H1 (cell line): ENCODE results near the gene PCNP. TPM values are rescaled to one million over a fixed set of nuclear protein-coding genes. Genes with fewer than 3 reads are reported as not detected.
A peak's percentile ranks its signal among the peaks of the same experiment; 100 is the strongest.

Experiments
- ASH2L ChIP-seq: fragments of 200-600, 300-600 bp; sonication (generic); IDR thresholded peaks from one replicate; pipeline ENCODE4 v1.7.1; 2017; ENCODE audit warnings: low read length
- ATF2 ChIP-seq: IDR thresholded peaks from 2 replicates; pipeline ENCODE4 v1.6.1; 2012; ENCODE audit warnings: low read length, inconsistent platforms
- CBX5 ChIP-seq: fragments of 300-800, 300-1000 bp; sonication (generic); IDR thresholded peaks from 2 replicates; pipeline ENCODE4 v1.7.1; 2016; ENCODE audit warnings: antibody characterized with exemption, low read length, low read depth
- CREB1 ChIP-seq: IDR thresholded peaks from 2 replicates; pipeline ENCODE4 v1.6.1; 2012; ENCODE audit warnings: inconsistent platforms
- EP300 ChIP-seq, 2 experiments: IDR thresholded peaks; 1 replicate in 1 of 2; 2 replicates in 1 of 2; pipeline ENCODE4 v1.6.1; 2011 to 2012; ENCODE audit warnings: low read depth in 2 of 2, low read length in 2 of 2, mild to moderate bottlenecking in 2 of 2, borderline replicate concordance in 1 of 2, inconsistent platforms in 1 of 2, moderate library complexity in 1 of 2
- EZH2 ChIP-seq: fragments of 200-600 bp; sonication (generic); IDR thresholded peaks from 2 replicates; pipeline ENCODE4 v1.7.1; 2012; ENCODE audit warnings: low read depth, mild to moderate bottlenecking, moderate library complexity, low read length, inconsistent platforms; ENCODE audit not compliant: severe bottlenecking
- GABPA ChIP-seq: IDR thresholded peaks from 2 replicates; pipeline ENCODE4 v1.6.1; 2011; ENCODE audit warnings: mild to moderate bottlenecking, low read length, moderate library complexity, borderline replicate concordance; ENCODE audit not compliant: insufficient read depth
- MAX ChIP-seq: IDR thresholded peaks from 2 replicates; pipeline ENCODE4 v1.6.1; 2012; ENCODE audit warnings: inconsistent platforms
- POLR2A ChIP-seq, 2 experiments: IDR thresholded peaks; 1 replicate in 1 of 2; 2 replicates in 1 of 2; pipeline ENCODE4 v1.6.1; 2011; ENCODE audit warnings: low read depth in 2 of 2, low read length in 2 of 2, mild to moderate bottlenecking in 2 of 2; ENCODE audit errors: control extremely low read depth in 1 of 2
- POLR2AphosphoS5 ChIP-seq: IDR thresholded peaks from 2 replicates; pipeline ENCODE4 v1.6.1; 2011; ENCODE audit warnings: low read depth, low read length
- POU5F1 ChIP-seq: IDR thresholded peaks from 2 replicates; pipeline ENCODE4 v1.6.1; 2011; ENCODE audit warnings: low read depth, mild to moderate bottlenecking, low read length, moderate library complexity
- RAD21 ChIP-seq, 2 experiments: IDR thresholded peaks in 1 of 2; conservative IDR thresholded peaks in 1 of 2; 2 replicates each; pipeline ENCODE4 v1.6.1; 2011; ENCODE audit warnings: low read depth in 2 of 2, low read length in 2 of 2, improper control_type of control experiment in 1 of 2, inconsistent platforms in 1 of 2, mild to moderate bottlenecking in 1 of 2, moderate library complexity in 1 of 2
- SIN3A ChIP-seq, 2 experiments: IDR thresholded peaks in 1 of 2; conservative IDR thresholded peaks in 1 of 2; 2 replicates each; pipeline ENCODE4 v1.6.1; 2011 to 2012; ENCODE audit warnings: low read length in 2 of 2, improper control_type of control experiment in 1 of 2, low read depth in 1 of 2, mild to moderate bottlenecking in 1 of 2
- SP1 ChIP-seq: IDR thresholded peaks from 2 replicates; pipeline ENCODE4 v1.6.1; 2011; ENCODE audit warnings: low read depth, low read length
- SP2 ChIP-seq: IDR thresholded peaks from 2 replicates; pipeline ENCODE4 v1.6.1; 2012; ENCODE audit warnings: mild to moderate bottlenecking, low read length, inconsistent platforms
- TAF1 ChIP-seq: IDR thresholded peaks from 2 replicates; pipeline ENCODE4 v1.6.1; 2011; ENCODE audit warnings: mild to moderate bottlenecking, low read depth, low read length
- TAF7 ChIP-seq: optimal IDR thresholded peaks from 2 replicates; pipeline ENCODE3; 2011; ENCODE audit warnings: low read depth, mild to moderate bottlenecking, inconsistent platforms, low read length, moderate library complexity, borderline replicate concordance
- TBP ChIP-seq: IDR thresholded peaks from 2 replicates; pipeline ENCODE4 v1.6.1; 2011; ENCODE audit warnings: low read depth, low read length, improper control_type of control experiment
- YY1 ChIP-seq: IDR thresholded peaks from 2 replicates; pipeline ENCODE4 v1.6.1; 2011; ENCODE audit warnings: low read depth, mild to moderate bottlenecking, low read length
- polyA plus RNA-seq, 7 experiments: library from polyadenylated mRNA; depleted of rRNA in 3 of 7; stranded (reverse) in 5 of 7; unstranded in 2 of 7; fragments of >200 nt in 5 of 7; fragments of 200-250 nt in 2 of 7; gene quantifications; 1 replicate in 5 of 7; 2 replicates in 1 of 7; 4 replicates in 1 of 7; pipeline versions ENCODE4 v1.2.1 to v1.2.3, GENCODE V29; 2011 to 2013; ENCODE audit warnings: missing spikeins in 2 of 7, mixed read lengths in 2 of 7
- total RNA-seq: library from RNA; stranded (reverse); fragmentation: NEBNext Ultra II Directional; extraction: Animal tissue kit (Norgen Biotek cat#: 25700); gene quantifications from 2 replicates; pipeline ENCODE4 v1.2.1, GENCODE V29; 2021
- TF ChIP-seq, protein P1 (sequence below): IDR thresholded peaks from 2 replicates; pipeline ENCODE4 v1.6.1; 2012; ENCODE audit warnings: inconsistent platforms
- TF ChIP-seq, protein P2 (sequence below): IDR thresholded peaks from 2 replicates; pipeline ENCODE4 v1.6.1; 2011; ENCODE audit warnings: low read depth, mild to moderate bottlenecking, low read length; ENCODE audit not compliant: insufficient read depth

PCNP gene
- total and polyA plus RNA-seq, 2 of the 8 experiments (the other 6 are each of a cell fraction or from before 2014, with no cell fraction given): 29.1 to 192 TPM

GRCh38 chr3:101561630-101562328 lies 12.2 kb upstream of the PCNP start, which contains the start of gene TRMT10C (continued):
- 0 out of 2 replicates have a peak, but pooled peaks have one; percentile 37 for TF ChIP-seq ATF2
- TF ChIP-seq POLR2A (IDR thresholded peaks at IDR 0.05; ENCODE audit: control extremely low read depth in 1 of 2, low read depth in 2 of 2, low read length in 2 of 2): peak; percentile 93 to 98
- TF ChIP-seq EZH2: no peak
- no peak for TF ChIP-seq EP300 (IDR thresholded peaks at IDR 0.05; ENCODE audit: borderline replicate concordance in 1 of 2, low read depth in 2 of 2, low read length in 2 of 2)
- TF ChIP-seq GABPA: peak; percentile 99
- peak; percentile 69 to 88; a peak in 3 of 4 replicates for TF ChIP-seq SIN3A (conservative IDR thresholded peaks at IDR 0.05 in 1 of 2, IDR thresholded peaks at IDR 0.05 in 1 of 2; ENCODE audit: low read depth in 1 of 2, low read length in 2 of 2)
- peak; percentile 49 for TF ChIP-seq SP2
- TF ChIP-seq YY1: 0 out of 2 replicates have a peak, but pooled peaks have one; percentile 23
- TF ChIP-seq POLR2AphosphoS5: peak; percentile 99
- peak; percentile 89 for TF ChIP-seq ASH2L
- TF ChIP-seq POU5F1: no peak
- TF ChIP-seq TAF7: peak; percentile 91
- TF ChIP-seq TAF1: peak; percentile 98
- TF ChIP-seq RAD21 (IDR thresholded peaks at IDR 0.05 in 1 of 2, conservative IDR thresholded peaks at IDR 0.05 in 1 of 2; ENCODE audit: low read depth in 2 of 2, low read length in 2 of 2): peak in 1 of 2 experiments; percentile 30; a peak in 1 of 4 replicates
- TF ChIP-seq MAX: peak; percentile 89
- peak; percentile 69; the same call in 1 of the 2 replicates for TF ChIP-seq SP1
- no peak for TF ChIP-seq CBX5
- TF ChIP-seq, protein P1, sequence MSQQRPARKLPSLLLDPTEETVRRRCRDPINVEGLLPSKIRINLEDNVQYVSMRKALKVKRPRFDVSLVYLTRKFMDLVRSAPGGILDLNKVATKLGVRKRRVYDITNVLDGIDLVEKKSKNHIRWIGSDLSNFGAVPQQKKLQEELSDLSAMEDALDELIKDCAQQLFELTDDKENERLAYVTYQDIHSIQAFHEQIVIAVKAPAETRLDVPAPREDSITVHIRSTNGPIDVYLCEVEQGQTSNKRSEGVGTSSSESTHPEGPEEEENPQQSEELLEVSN: peak; percentile 62; the same call in 1 of the 2 replicates
- TF ChIP-seq, protein P2, sequence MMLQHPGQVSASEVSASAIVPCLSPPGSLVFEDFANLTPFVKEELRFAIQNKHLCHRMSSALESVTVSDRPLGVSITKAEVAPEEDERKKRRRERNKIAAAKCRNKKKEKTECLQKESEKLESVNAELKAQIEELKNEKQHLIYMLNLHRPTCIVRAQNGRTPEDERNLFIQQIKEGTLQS: peak; percentile 68
- TF ChIP-seq TBP: peak; percentile 96
- TF ChIP-seq CREB1: peak; percentile 97
